H1 (cell line): Measurements from ENCODE around the gene MT1H. TPM values are rescaled to one million over a fixed set of nuclear protein-coding genes. Genes with fewer than 3 reads are reported as not detected.

Experiments used
- CTCF ChIA-PET: fragments of 300-600 bp; sonication (Branson Sonifier 250); formaldehyde crosslinking; loops from one replicate; lab custom pipeline; 2021; ENCODE audit not compliant: partially characterized antibody; lab: Charles Lee
- POLR2A ChIA-PET: fragments of 300-600 bp; sonication (Branson Sonifier 250); formaldehyde crosslinking; loops from one replicate; lab custom pipeline; 2021; ENCODE audit warnings: inconsistent platforms; ENCODE audit not compliant: partially characterized antibody; lab: Charles Lee
- DNase-seq, 2 experiments: peaks; one replicate each; pipeline versions ENCODE4 v3.0.0 to v3.0.0-alpha.2; 2010 to 2022; ENCODE audit warnings: low spot score in 2 of 2, low read depth in 1 of 2, mixed read lengths in 1 of 2
- FAIRE-seq: peaks from 2 replicates; lab custom pipeline; 2011; peaks lifted over from hg19 to GRCh38; lab: Jason Lieb, UNC
- H2AFZ ChIP-seq: 2 replicates; pipeline ENCODE4 v1.8.1; 2012; ENCODE audit warnings: low read length, inconsistent platforms
- H2AK5ac ChIP-seq: 2 replicates; pipeline ENCODE4 v1.6.1; 2013; ENCODE audit warnings: low read depth, low read length
- H2BK120ac ChIP-seq: replicated peaks from 2 replicates; pipeline ENCODE3; 2013; ENCODE audit warnings: low read depth, low read length, inconsistent platforms
- H2BK12ac ChIP-seq: 2 replicates; pipeline ENCODE4 v1.6.1; 2013; ENCODE audit warnings: low read depth, low read length
- H2BK15ac ChIP-seq: 2 replicates; pipeline ENCODE4 v1.6.1; 2013; ENCODE audit warnings: low read length
- H2BK20ac ChIP-seq: 2 replicates; pipeline ENCODE4 v1.6.1; 2013; ENCODE audit warnings: low read length
- H2BK5ac ChIP-seq: 2 replicates; pipeline ENCODE4 v1.6.1; 2013; ENCODE audit warnings: low read depth, low read length
- H3K14ac ChIP-seq: 2 replicates; pipeline ENCODE4 v1.6.1; 2013; ENCODE audit warnings: inconsistent platforms; ENCODE audit not compliant: insufficient read length
- H3K18ac ChIP-seq: 2 replicates; pipeline ENCODE4 v1.6.1; 2013; ENCODE audit warnings: low read length; ENCODE audit errors: extremely low read depth
- H3K23ac ChIP-seq: 2 replicates; pipeline ENCODE4 v1.6.1; 2013; ENCODE audit warnings: inconsistent platforms; ENCODE audit not compliant: insufficient read length
- H3K23me2 ChIP-seq: 2 replicates; pipeline ENCODE4 v1.6.1; 2013; ENCODE audit warnings: low read depth, low read length
- H3K27ac ChIP-seq: 2 replicates; pipeline ENCODE4 v1.6.1; 2011; ENCODE audit warnings: low read depth, low read length, inconsistent platforms
- H3K27me3 ChIP-seq, 4 experiments: replicated peaks in 1 of 4; 1 replicate in 1 of 4; 2 replicates in 3 of 4; pipeline versions ENCODE4 v1.6.1 to v1.8.1; 2011 to 2013; ENCODE audit warnings: low read length in 3 of 4, mild to moderate bottlenecking in 3 of 4, inconsistent platforms in 2 of 4, mixed read lengths in 2 of 4, moderate library complexity in 1 of 4; ENCODE audit not compliant: control insufficient read depth in 3 of 4, insufficient read depth in 3 of 4; ENCODE audit errors: extremely low read depth in 1 of 4
- H3K36me3 ChIP-seq, 4 experiments: 2 replicates each; pipeline versions ENCODE4 v1.6.1 to v1.8.1; 2011 to 2013; ENCODE audit warnings: mild to moderate bottlenecking in 4 of 4, low read length in 3 of 4, moderate library complexity in 2 of 4, control low read depth in 1 of 4, inconsistent platforms in 1 of 4; ENCODE audit not compliant: insufficient read depth in 4 of 4, control insufficient read depth in 2 of 4
- H3K4ac ChIP-seq: replicated peaks from 2 replicates; pipeline ENCODE3; 2013; ENCODE audit warnings: low read length, low read depth, mixed read lengths, inconsistent platforms; ENCODE audit not compliant: insufficient read length
- H3K4me1 ChIP-seq, 4 experiments: replicated peaks in 1 of 4; 1 replicate in 1 of 4; 2 replicates in 3 of 4; pipeline versions ENCODE4 v1.6.1 to v1.8.1; 2011 to 2013; ENCODE audit warnings: low read length in 3 of 4, inconsistent platforms in 2 of 4, mixed read lengths in 1 of 4; ENCODE audit not compliant: insufficient read depth in 4 of 4, control insufficient read depth in 3 of 4
- H3K4me2 ChIP-seq, 2 experiments: 2 replicates each; pipeline versions ENCODE4 v1.6.1 to v1.8.1; 2011 to 2013; ENCODE audit warnings: low read depth in 2 of 2, low read length in 2 of 2, control low read depth in 1 of 2, inconsistent platforms in 1 of 2, mild to moderate bottlenecking in 1 of 2; ENCODE audit not compliant: insufficient read depth in 1 of 2
- H3K4me3 ChIP-seq, 4 experiments: fragments of 200-600, 300-600 bp in 1 of 4; sonication (generic), shearing (Covaris generic), sonication (Bioruptor Twin) in 1 of 4; 2 replicates each; pipeline versions ENCODE4 v1.5.1 to v1.8.1; 2011 to 2016; ENCODE audit warnings: low read length in 4 of 4, low read depth in 3 of 4, control low read depth in 2 of 4, inconsistent platforms in 2 of 4, mild to moderate bottlenecking in 2 of 4, mixed read lengths in 1 of 4, moderate library complexity in 1 of 4; ENCODE audit not compliant: insufficient read depth in 2 of 4; ENCODE audit errors: extremely low read depth in 1 of 4
- H3K56ac ChIP-seq: replicated peaks from 2 replicates; pipeline ENCODE3; 2013; ENCODE audit warnings: low read depth, mild to moderate bottlenecking, mixed read lengths, low read length, inconsistent platforms; ENCODE audit not compliant: insufficient read length
- H3K79me1 ChIP-seq: 2 replicates; pipeline ENCODE4 v1.6.1; 2013; ENCODE audit warnings: low read depth, low read length, control low read depth
- H3K79me2 ChIP-seq, 2 experiments: 2 replicates each; pipeline versions ENCODE4 v1.6.1 to v1.8.1; 2012 to 2013; ENCODE audit warnings: low read length in 2 of 2, mild to moderate bottlenecking in 2 of 2, inconsistent platforms in 1 of 2; ENCODE audit not compliant: insufficient read depth in 2 of 2, control insufficient read depth in 1 of 2
- H3K9ac ChIP-seq, 4 experiments: replicated peaks in 1 of 4; 1 replicate in 1 of 4; 2 replicates in 3 of 4; pipeline versions ENCODE4 v1.6.1 to v1.8.1; 2011 to 2013; ENCODE audit warnings: low read depth in 3 of 4, low read length in 3 of 4, control low read depth in 2 of 4, mild to moderate bottlenecking in 2 of 4, moderate library complexity in 2 of 4, inconsistent platforms in 1 of 4; ENCODE audit errors: extremely low read depth in 1 of 4
- H3K9me3 ChIP-seq, 2 experiments: 2 replicates each; pipeline versions ENCODE4 v1.6.1 to v1.8.1; 2012 to 2013; ENCODE audit warnings: mild to moderate bottlenecking in 2 of 2, moderate library complexity in 2 of 2, control low read depth in 1 of 2, inconsistent platforms in 1 of 2, low read depth in 1 of 2, low read length in 1 of 2, mixed read lengths in 1 of 2; ENCODE audit not compliant: insufficient read depth in 2 of 2
- H4K20me1 ChIP-seq, 2 experiments: replicated peaks in 1 of 2; 2 replicates each; pipeline versions ENCODE3 to v1.8.1; 2011 to 2013; ENCODE audit warnings: inconsistent platforms in 2 of 2, low read length in 2 of 2, mild to moderate bottlenecking in 1 of 2; ENCODE audit not compliant: insufficient read depth in 2 of 2, control insufficient read depth in 1 of 2
- H4K5ac ChIP-seq: 2 replicates; pipeline ENCODE4 v1.6.1; 2013; ENCODE audit warnings: low read length, low read depth, mixed read lengths, inconsistent platforms; ENCODE audit not compliant: insufficient read length
- H4K8ac ChIP-seq: 2 replicates; pipeline ENCODE4 v1.8.0; 2013; ENCODE audit warnings: mild to moderate bottlenecking, moderate library complexity, low read length, inconsistent platforms; ENCODE audit not compliant: insufficient read depth; ENCODE audit errors: extremely low read depth
- H4K91ac ChIP-seq: replicated peaks from 2 replicates; pipeline ENCODE3; 2013; ENCODE audit warnings: low read length, mixed read lengths, inconsistent platforms; ENCODE audit not compliant: insufficient read length
- EP300 ChIP-seq, 2 experiments: IDR thresholded peaks; 1 replicate in 1 of 2; 2 replicates in 1 of 2; pipeline ENCODE4 v1.6.1; 2011 to 2012; ENCODE audit warnings: low read depth in 2 of 2, low read length in 2 of 2, mild to moderate bottlenecking in 2 of 2, borderline replicate concordance in 1 of 2, inconsistent platforms in 1 of 2, moderate library complexity in 1 of 2
- EZH2 ChIP-seq: fragments of 200-600 bp; sonication (generic); IDR thresholded peaks from 2 replicates; pipeline ENCODE4 v1.7.1; 2012; ENCODE audit warnings: low read depth, mild to moderate bottlenecking, moderate library complexity, low read length, inconsistent platforms; ENCODE audit not compliant: severe bottlenecking
- KDM4A ChIP-seq: IDR thresholded peaks from one replicate; pipeline ENCODE4 v1.7.1; 2012; ENCODE audit warnings: low read depth, mild to moderate bottlenecking, moderate library complexity, low read length, inconsistent platforms; ENCODE audit not compliant: severe bottlenecking
- NANOG ChIP-seq: IDR thresholded peaks from 2 replicates; pipeline ENCODE4 v1.6.1; 2011; ENCODE audit warnings: low read length, low read depth, mild to moderate bottlenecking, inconsistent platforms; ENCODE audit not compliant: insufficient read depth, poor library complexity, severe bottlenecking
- POU5F1 ChIP-seq: IDR thresholded peaks from 2 replicates; pipeline ENCODE4 v1.6.1; 2011; ENCODE audit warnings: low read depth, mild to moderate bottlenecking, low read length, moderate library complexity
- RNF2 ChIP-seq: fragments of 200-900, 300-1000 bp; sonication (generic); IDR thresholded peaks from 2 replicates; pipeline ENCODE4 v1.7.1; 2016; ENCODE audit warnings: borderline replicate concordance, low read depth, mild to moderate bottlenecking, antibody characterized with exemption, low read length; ENCODE audit not compliant: poor library complexity, severe bottlenecking; ENCODE audit errors: missing control alignments
- SUZ12 ChIP-seq: fragments of 200-600 bp; sonication (generic); IDR thresholded peaks from 2 replicates; pipeline ENCODE4 v1.6.1; 2012; ENCODE audit warnings: mild to moderate bottlenecking, inconsistent platforms, low read length, moderate library complexity, mixed read lengths
- ZNF274 ChIP-seq: IDR thresholded peaks from 2 replicates; pipeline ENCODE4 v1.7.0; 2012; ENCODE audit warnings: low read length, borderline replicate concordance; ENCODE audit errors: extremely low read depth
- WGBS, 2 experiments: shearing (Covaris generic) in 1 of 2; methylation state at CpG; one replicate each; pipeline versions ENCODE4 v1.1.6 to v1.1.7; 2013 to 2015; ENCODE audit warnings: low lambda C conversion rate in 2 of 2, mixed read lengths in 2 of 2, inconsistent platforms in 1 of 2, low coverage in 1 of 2, missing lambda C conversion rate in 1 of 2; ENCODE audit not compliant: insufficient replicate concordance in 2 of 2, insufficient coverage in 1 of 2, insufficient read length in 1 of 2; ENCODE audit errors: extremely low coverage in 1 of 2, missing lambda C conversion rate in 1 of 2; 5-methylcytosine and 5-hydroxymethylcytosine counted together
- polyA plus RNA-seq, 7 experiments: library from polyadenylated mRNA; depleted of rRNA in 3 of 7; stranded (reverse) in 5 of 7; unstranded in 2 of 7; fragments of >200 nt in 5 of 7; fragments of 200-250 nt in 2 of 7; gene quantifications; 1 replicate in 5 of 7; 2 replicates in 1 of 7; 4 replicates in 1 of 7; pipeline versions ENCODE4 v1.2.1 to v1.2.3, GENCODE V29; 2011 to 2013; ENCODE audit warnings: missing spikeins in 2 of 7, mixed read lengths in 2 of 7
- total RNA-seq: library from RNA; stranded (reverse); fragmentation: NEBNext Ultra II Directional; extraction: Animal tissue kit (Norgen Biotek cat#: 25700); gene quantifications from 2 replicates; pipeline ENCODE4 v1.2.1, GENCODE V29; 2021
- TF ChIP-seq, protein P1 (sequence below): IDR thresholded peaks from 2 replicates; pipeline ENCODE4 v1.6.1; 2012; ENCODE audit warnings: inconsistent platforms

The MT1H gene
- total and polyA plus RNA-seq, 2 of the 8 experiments (the other 6 are each of a cell fraction or from before 2014, with no cell fraction given) = 11.9 to 95.7 TPM

GRCh38 chr16:56669840-56670619, 416 bp downstream of the MT1H start:
- no peaks in the 10 kb centered on the region for H3K79me2 ChIP-seq
- H2BK120ac ChIP-seq = no peak overlapping the region
- peak overlapping the region; percentile 86; the same call in 1 of the 2 replicates for H2BK12ac ChIP-seq
- no peak overlapping the region for H4K5ac ChIP-seq
- FAIRE-seq (no peak), DNase-seq (no peak)
- peak overlapping the region; percentile 68 for H3K18ac ChIP-seq
- 0 out of 2 replicates have a peak overlapping the region, but pooled peaks have one; percentile 6 for H2AFZ ChIP-seq
- 10% methylated on average over 19 of the region's 19 CpGs; no CpG with 5 or more reads in 1 of the 2 experiments for WGBS, 2 experiments
- peaks cover 65 to 83% (median 77%) of the 10 kb centered on the region in 4 experiments for H3K27me3 ChIP-seq
- no peak overlapping the region for H2BK15ac ChIP-seq
- no peak overlapping the region for H4K8ac ChIP-seq
- no peak overlapping the region for H3K9ac ChIP-seq
- no peaks in the 10 kb centered on the region for H3K36me3 ChIP-seq
- peaks cover 10% of the 10 kb centered on the region; the same call in 1 of the 2 replicates for H3K23me2 ChIP-seq
- POLR2A ChIA-PET = interaction anchor here (0.9 to 13.9 kb wide), 13 partner anchors 9 to 219 kb away, joined by 3 to 205 read pairs (median 5); partner anchors contain the start of genes MT1B, MT1E, MT1F and MT1M
- CTCF ChIA-PET = interaction anchor here (0.6 to 4.6 kb wide), 8 partner anchors 10 to 884 kb away, joined by 3 to 29 read pairs (median 3); partner anchors contain the start of gene MT1E
- no peak overlapping the region for H3K14ac ChIP-seq
- no peak overlapping the region for H3K27ac ChIP-seq
- H3K4me3 ChIP-seq = peak overlapping the region; percentile 13 to 52 (median 19); a peak in 7 of 8 replicates
- H4K20me1 ChIP-seq = peaks cover 2 to 9% of the 10 kb centered on the region in 2 experiments
- H3K4me1 ChIP-seq = peaks cover 3 to 18% (median 13%) of the 10 kb centered on the region in 4 experiments
- no peak overlapping the region for H2AK5ac ChIP-seq
- H4K91ac ChIP-seq = peak overlapping the region; percentile 15
- H3K4me2 ChIP-seq = peak overlapping the region; percentile 74 to 92
- no peaks in the 10 kb centered on the region for H3K79me1 ChIP-seq
- no peak overlapping the region for H3K23ac ChIP-seq
- no peak overlapping the region for H3K56ac ChIP-seq
- no peak overlapping the region; the same call in 1 of the 2 replicates for H2BK20ac ChIP-seq
- no peak overlapping the region for H3K4ac ChIP-seq
- H2BK5ac ChIP-seq = no peak overlapping the region
- no peaks in the 10 kb centered on the region for H3K9me3 ChIP-seq
- TF ChIP-seq ZNF274 (no peak), RNF2 (no peak), KDM4A (peak; percentile 30), EP300 (IDR thresholded peaks at IDR 0.05; ENCODE audit: borderline replicate concordance in 1 of 2, low read depth in 2 of 2, low read length in 2 of 2) (no peak), EZH2 (peak; percentile 72), POU5F1 (no peak), SUZ12 (peak; percentile 76), NANOG (no peak)
- TF ChIP-seq, protein P1, sequence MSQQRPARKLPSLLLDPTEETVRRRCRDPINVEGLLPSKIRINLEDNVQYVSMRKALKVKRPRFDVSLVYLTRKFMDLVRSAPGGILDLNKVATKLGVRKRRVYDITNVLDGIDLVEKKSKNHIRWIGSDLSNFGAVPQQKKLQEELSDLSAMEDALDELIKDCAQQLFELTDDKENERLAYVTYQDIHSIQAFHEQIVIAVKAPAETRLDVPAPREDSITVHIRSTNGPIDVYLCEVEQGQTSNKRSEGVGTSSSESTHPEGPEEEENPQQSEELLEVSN = no peak
